Stimulated activated CD8-positive, alpha-beta memory T cell treated with anti-CD3 and anti-CD28 coated beads, Interleukin-15, amount 100 ng/mL, for 48 hours (primary cell): ENCODE results near the gene CXADR.
"Not testable (repeated sequence)": the region's sequence is repeated elsewhere in the genome, so short reads cannot be mapped to it uniquely, and the experiment has no call there.

ENCODE experiments used
- DNase-seq, 2 donors: peaks; one replicate each; pipeline ENCODE4 v3.0.0-alpha.2; 2020; ENCODE audit warnings: low read depth in 2 of 2

The CXADR gene

DNA sequence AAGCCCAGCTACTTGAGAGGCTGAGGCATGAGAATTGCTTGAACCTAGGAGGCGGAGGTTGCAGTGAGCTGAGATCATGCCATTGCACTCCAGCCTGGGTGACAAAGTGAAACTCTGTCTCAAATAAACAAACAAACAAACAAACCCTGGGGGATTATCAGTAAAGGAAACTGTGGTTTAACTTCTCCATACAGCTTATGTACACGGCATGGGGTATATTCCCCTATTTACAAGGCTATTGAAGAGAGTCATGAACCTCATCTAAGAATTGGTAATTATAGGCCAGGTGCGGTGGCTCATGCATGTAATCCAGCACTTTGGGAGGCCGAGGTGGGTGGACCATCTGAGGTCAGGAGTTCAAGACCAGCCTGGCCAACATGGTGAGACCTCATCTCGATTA, 9.9 kb upstream of the CXADR start:
- not testable (repeated sequence) for DNase-seq

DNA sequence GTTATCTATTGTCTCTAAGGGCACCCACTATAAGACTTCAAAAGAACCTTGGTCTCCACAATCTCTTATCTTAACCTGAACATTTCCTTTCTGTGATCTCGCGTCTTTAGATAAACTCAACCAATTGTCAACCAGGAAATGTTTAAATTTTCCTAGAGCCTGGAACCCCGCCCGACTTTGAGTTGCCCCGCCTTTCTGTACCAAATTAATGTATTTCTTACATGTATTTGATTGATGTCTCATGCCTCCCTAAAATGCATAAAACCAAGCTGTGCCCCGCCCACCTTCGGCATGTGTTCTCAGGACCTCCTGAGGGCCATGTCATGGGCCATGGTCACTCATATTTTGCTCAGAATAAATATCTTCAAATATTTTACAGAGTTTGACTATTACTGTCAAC, 5.9 kb upstream of the CXADR start:
- DNase-seq: no peak

GRCh38 chr21:17507591-17507990, 5.3 kb upstream of the CXADR start:
- DNase-seq: no peak

- no peak for DNase-seq
These were observed 626 bp downstream of the CXADR start for GRCh38 chr21:17513214-17514123.

GRCh38 chr21:17514124-17514845, 1.4 kb downstream of the CXADR start:
- DNase-seq: no peak

- DNase-seq: not testable (repeated sequence)
These were observed 4.2 kb downstream of the CXADR start for GRCh38 chr21:17517008-17517407.

- no peak for DNase-seq
These were observed 6.4 kb downstream of the CXADR start for GRCh38 chr21:17519208-17519738.

DNA sequence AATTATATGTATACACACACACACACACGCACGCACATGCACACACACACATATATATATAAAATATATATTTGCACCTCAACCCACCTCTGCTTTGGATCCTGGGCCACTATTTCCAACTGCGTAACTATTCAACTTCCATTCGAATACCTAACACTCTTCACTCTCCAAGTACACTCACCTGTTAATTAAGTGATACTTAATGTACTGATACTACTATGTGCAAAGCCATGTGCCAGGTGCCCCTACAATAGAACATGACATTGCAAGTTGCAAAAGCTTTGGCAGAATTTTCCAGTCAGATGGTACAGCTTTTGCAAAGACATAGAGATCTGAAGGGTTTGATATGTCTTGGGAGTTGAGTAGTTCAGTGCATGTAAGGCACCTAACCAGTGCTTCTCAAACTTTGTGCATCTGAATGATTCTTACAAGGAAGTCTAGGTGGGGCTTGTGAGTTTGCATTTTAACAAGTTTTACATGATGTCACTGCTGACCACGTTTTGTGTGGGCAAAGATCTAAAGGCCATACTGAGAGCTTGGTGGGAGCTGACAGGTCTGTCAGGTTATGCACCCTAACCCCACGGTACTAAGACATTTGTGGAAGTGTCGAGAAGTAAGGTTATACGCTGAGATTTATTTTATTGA, 7.2 kb downstream of the CXADR start:
- DNase-seq: no peak

DNA sequence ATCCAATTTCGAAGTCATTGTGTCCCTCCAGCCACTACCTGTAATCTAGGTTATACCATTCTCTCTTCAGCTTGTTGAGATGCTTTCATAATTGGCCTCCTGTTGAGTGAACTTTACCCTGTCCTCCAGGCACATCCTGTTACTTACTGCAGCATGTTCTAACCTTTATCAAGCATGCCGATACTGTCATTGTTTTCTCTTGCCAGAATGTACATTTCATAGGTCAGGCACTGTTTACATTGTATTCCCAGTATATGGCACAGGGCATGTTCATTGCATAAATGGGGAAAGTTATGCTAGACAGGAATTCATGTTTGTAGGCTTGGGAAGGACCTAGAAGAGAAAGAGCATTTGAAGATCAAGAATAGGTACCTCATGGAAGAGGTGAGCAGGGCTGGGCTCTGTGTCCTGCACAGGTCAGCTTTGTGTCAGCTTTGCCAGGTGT, 10.2 kb downstream of the CXADR start:
- DNase-seq: no peak

- DNase-seq: not testable (repeated sequence)
These were observed 11.2 kb downstream of the CXADR start for GRCh38 chr21:17523979-17524494.

DNA sequence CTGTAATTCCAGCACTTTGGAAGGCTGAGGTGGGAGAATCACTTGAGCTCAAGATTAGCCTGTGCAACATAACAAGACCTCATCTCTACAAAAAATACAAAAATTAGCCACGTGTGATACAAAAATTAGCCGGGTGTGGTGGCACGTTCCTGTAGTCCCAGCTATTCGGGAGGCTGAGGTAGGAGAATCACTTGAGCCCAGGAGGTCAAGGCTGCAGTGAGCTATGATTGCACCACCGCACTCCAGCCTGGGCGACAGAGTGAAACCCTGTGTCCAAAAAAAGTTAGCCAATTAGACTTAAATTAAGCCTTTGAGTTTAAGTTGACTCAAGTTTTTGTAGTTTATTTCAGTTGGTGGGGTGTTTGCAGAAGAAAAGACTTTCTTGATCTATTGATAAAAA, 11.8 kb downstream of the CXADR start:
- no peak for DNase-seq

GRCh38 chr21:17526776-17527175, 13.9 kb downstream of the CXADR start:
- no peak for DNase-seq

- DNase-seq: no peak
These were observed 14.4 kb downstream of the CXADR start for GRCh38 chr21:17527240-17527639.

DNA sequence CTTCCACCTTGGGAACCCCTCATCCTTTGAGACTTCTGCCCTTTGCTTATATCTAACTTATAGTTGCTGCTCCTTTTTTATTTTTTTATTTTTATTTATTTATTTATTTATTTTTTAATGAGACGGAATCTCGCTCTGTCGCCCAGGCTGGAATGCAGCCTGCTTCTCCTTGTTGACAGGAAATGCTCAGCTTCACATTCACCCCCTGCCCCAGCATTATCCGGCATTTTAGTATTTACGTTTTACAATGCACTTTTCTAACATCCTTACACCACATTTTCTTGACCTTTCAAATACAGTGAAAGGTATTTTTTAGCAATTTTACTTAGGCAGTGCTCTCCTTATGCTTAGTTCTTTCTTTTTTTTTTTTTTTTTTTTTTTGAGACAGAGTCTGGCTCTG, 14.9 kb downstream of the CXADR start:
- DNase-seq: no peak

GRCh38 chr21:17529648-17530047, 16.8 kb downstream of the CXADR start:
- DNase-seq: no peak

DNA sequence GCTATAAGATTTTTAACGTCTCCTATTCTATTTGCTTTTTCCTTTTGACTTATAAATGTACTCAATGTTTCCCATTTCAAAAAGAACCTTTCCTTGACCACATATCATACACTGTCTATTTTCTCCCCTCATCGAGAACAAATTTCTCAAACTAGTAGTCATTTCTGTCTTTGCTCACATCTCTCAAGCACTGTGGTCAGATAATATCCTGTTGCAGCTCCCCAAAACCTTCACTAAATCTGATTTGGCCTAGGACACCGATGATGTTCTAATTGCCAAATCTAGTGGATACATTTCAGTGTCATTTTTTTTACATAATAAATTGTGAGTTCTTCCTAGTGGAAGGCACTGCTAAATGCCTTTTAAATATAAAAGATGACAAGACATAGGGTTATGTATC, 19.4 kb downstream of the CXADR start:
- DNase-seq: no peak

DNA sequence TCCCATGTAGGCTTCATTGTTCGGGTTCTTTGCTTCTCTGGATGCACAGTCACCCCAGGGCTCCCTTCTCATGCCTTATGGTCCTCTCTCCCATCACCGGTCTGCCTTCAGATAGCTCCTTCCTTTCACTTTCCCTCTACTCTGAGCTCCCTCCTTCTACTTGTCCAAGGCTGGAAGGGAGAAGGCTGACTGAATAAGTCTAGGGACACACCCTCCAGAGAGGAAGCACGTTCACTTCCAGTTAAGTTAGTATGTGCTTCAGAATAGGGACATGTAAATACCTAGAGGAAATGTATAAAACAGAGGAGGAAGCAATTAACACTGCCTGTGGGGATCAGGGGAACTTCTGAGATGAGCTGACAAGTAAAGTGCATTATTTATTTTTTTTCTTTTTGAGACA, 23.5 kb downstream of the CXADR start:
- no peak for DNase-seq

- no peak for DNase-seq
These were observed 24.5 kb downstream of the CXADR start for GRCh38 chr21:17537299-17537698.

DNA sequence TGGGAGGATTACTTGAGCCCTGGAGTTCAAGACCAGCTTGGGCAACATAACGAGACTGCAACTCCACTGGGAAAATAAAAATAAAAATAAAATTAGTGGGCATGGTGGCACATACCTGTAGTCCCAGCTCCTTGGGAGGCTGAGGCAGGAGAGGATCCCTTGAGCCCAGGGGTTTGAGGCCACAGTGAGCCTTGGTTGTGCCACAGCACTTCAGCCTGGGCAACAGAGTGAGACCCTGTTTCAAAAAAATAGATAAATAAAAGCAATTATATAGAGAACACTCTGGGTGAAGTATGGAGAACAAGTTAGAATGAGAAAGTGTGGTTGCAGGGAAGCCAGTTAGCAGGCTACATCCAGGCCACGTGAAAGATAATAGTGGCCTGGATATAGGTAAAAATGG, 25.7 kb downstream of the CXADR start:
- DNase-seq: no peak

- DNase-seq: no peak
These were observed 26.5 kb downstream of the CXADR start for GRCh38 chr21:17539323-17539722.

DNA sequence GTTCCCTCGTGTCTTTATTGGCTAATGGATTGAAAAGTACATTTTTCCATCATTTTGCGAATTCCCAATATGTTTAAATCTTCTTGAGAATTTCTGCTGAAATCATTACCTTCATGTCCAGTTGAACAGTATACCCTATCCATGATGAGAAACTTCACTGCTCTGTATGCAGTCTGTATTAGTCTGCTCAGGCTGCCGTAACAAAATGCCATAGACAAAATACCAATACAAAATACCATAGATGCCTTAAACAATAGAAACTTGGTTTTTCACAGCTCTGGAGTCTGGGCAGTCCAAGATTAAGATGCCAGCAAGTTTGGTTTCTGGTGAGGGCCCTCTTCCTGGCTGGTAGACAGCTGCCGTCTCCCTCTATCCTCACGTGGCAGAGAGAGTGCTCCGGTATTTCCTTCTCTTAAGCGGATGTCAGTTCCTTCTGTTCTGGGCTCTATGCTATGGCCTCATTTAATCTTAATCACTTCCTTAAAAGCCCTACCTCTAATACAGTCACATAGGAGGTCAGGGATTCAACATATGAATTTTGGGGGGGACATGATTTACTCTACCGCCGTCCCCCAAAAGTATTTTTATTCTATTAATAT, 27.0 kb downstream of the CXADR start:
- no peak for DNase-seq

GRCh38 chr21:17540530-17540929, 27.7 kb downstream of the CXADR start:
- DNase-seq: no peak
